Activated CD8-positive, alpha-beta T cell treated with anti-CD3 and anti-CD28 coated beads for 36 hours (primary cell): ENCODE measurements around the gene TFRC. TPM values are rescaled to one million over a fixed set of nuclear protein-coding genes. Genes with fewer than 3 reads are reported as not detected.
"Not testable (repeated sequence)": the region's sequence is repeated elsewhere in the genome, so short reads cannot be mapped to it uniquely, and the experiment has no call there.

ENCODE experiments used
- ATAC-seq: fragments of 200-7000 bp; cut with Tn5 transposase; one replicate; pipeline ENCODE4 v1.10.0; 2021; ENCODE audit warnings: mild to moderate bottlenecking, moderate library complexity
- CTCF ChIA-PET: fragments of 350-600 bp; sonication (Branson Sonifier 250); formaldehyde crosslinking; loops from one replicate; lab custom pipeline; 2021; ENCODE audit warnings: antibody characterized with exemption; lab: Charles Lee
- POLR2A ChIA-PET: fragments of 350-600 bp; sonication (Branson Sonifier 250); formaldehyde crosslinking; loops from one replicate; lab custom pipeline; 2021; ENCODE audit warnings: antibody characterized with exemption; lab: Charles Lee
- DNase-seq: peaks from one replicate; pipeline ENCODE4 v3.0.0-alpha.2; 2020
- H3K27ac Mint-ChIP-seq: one replicate; pipeline ENCODE4 v1.8.0; 2021; ENCODE audit warnings: mild to moderate bottlenecking, mixed read lengths
- H3K27me3 Mint-ChIP-seq: one replicate; pipeline ENCODE4 v1.8.0; 2021; ENCODE audit warnings: mixed read lengths
- H3K36me3 Mint-ChIP-seq: one replicate; pipeline ENCODE4 v1.8.0; 2021; ENCODE audit warnings: low read depth, mixed read lengths
- H3K4me1 Mint-ChIP-seq: one replicate; pipeline ENCODE4 v1.8.0; 2021; ENCODE audit warnings: low read depth, mixed read lengths
- H3K4me3 Mint-ChIP-seq: one replicate; pipeline ENCODE4 v1.8.0; 2021; ENCODE audit warnings: mild to moderate bottlenecking, moderate library complexity, mixed read lengths
- H3K9me3 Mint-ChIP-seq: one replicate; pipeline ENCODE4 v1.8.0; 2021; ENCODE audit warnings: mixed read lengths
- CTCF ChIP-seq: fragments of 200-600 bp; IDR thresholded peaks from one replicate; pipeline ENCODE4 v1.8.0; 2022; ENCODE audit warnings: antibody characterized with exemption, mild to moderate bottlenecking
- intact Hi-C: fragments of 100-400 bp; cut with micrococcal nuclease; formaldehyde crosslinking; loops from one replicate; pipeline ENCODE4 v1.10.0; 2022
- total RNA-seq, 2 experiments: library from RNA; stranded (reverse); gene quantifications; one replicate each; pipeline ENCODE4 v1.2.3, GENCODE V29; 2021

The TFRC gene
- total RNA-seq, 2 experiments from 2014 or later = 521 to 524 TPM

GRCh38 chr3:196082619-196082971 lies 705 bp upstream of the TFRC start:
- CTCF ChIA-PET = interaction anchor here (1.4 kb wide), 1 partner anchor 97 kb away, joined by 3 read pairs; no protein-coding TSS in a partner anchor
- POLR2A ChIA-PET = interaction anchor here (0.7 to 1.3 kb wide), 3 partner anchors 14 to 97 kb away, joined by 3 to 8 read pairs (median 4); no protein-coding TSS in a partner anchor

GRCh38 chr3:196081002-196081833 lies 672 bp downstream of the TFRC start:
- Mint-ChIP-seq H3K4me1 (peaks cover 32% of the 10 kb centered on the region), H3K27ac (peak overlapping the region; percentile 96)
- intact Hi-C loops = loop anchor here (5.0 kb wide), 1 partner anchor 101 kb away; no protein-coding TSS in a partner anchor

More at GRCh38 chr3:196082619-196082971, 705 bp upstream of the TFRC start:
- no peak for DNase-seq
- H3K36me3 Mint-ChIP-seq = peaks cover 33% of the 10 kb centered on the region
- intact Hi-C loops = loop anchor here (5.0 kb wide), 1 partner anchor 100 kb away; no protein-coding TSS in a partner anchor
- no peaks in the 10 kb centered on the region for H3K27me3 Mint-ChIP-seq
- no peaks in the 10 kb centered on the region for H3K9me3 Mint-ChIP-seq
- H3K27ac Mint-ChIP-seq = peak overlapping the region; percentile 96
- H3K4me1 Mint-ChIP-seq = peaks cover 26% of the 10 kb centered on the region
- TF ChIP-seq CTCF = no peak
- H3K4me3 Mint-ChIP-seq = peak overlapping the region; percentile 91
- no peak for ATAC-seq

GRCh38 chr3:196080101-196080846 lies 1.6 kb downstream of the TFRC start:
- DNase-seq, H3K9me3 Mint-ChIP-seq, H3K27me3 Mint-ChIP-seq, ATAC-seq: not testable (repeated sequence)
- peak overlapping the region; percentile 91 for H3K4me3 Mint-ChIP-seq
- intact Hi-C loops = loop anchor here (5.0 kb wide), 1 partner anchor 102 kb away; no protein-coding TSS in a partner anchor
- POLR2A ChIA-PET = interaction anchor here (0.6 to 4.3 kb wide), 15 partner anchors 8 to 173 kb away, joined by 3 to 26 read pairs (median 4); partner anchors contain the start of gene TNK2
- peak overlapping the region; percentile 96 for H3K27ac Mint-ChIP-seq
- H3K36me3 Mint-ChIP-seq = peaks cover 46% of the 10 kb centered on the region
- CTCF ChIA-PET = interaction anchor here (0.7 to 13.6 kb wide), 7 partner anchors 14 to 393 kb away, joined by 3 to 296 read pairs (median 3); no protein-coding TSS in a partner anchor
- H3K4me1 Mint-ChIP-seq = peaks cover 34% of the 10 kb centered on the region

More at GRCh38 chr3:196081002-196081833, 672 bp downstream of the TFRC start:
- no peaks in the 10 kb centered on the region for H3K27me3 Mint-ChIP-seq
- DNase-seq (peak; percentile 58), ATAC-seq (peak; percentile 55)
- ChIA-PET POLR2A (interaction anchor here (0.5 to 4.3 kb wide), 14 partner anchors 9 to 650 kb away, joined by 3 to 26 read pairs (median 4); partner anchors contain the start of gene TNK2), CTCF (interaction anchor here (0.7 to 13.6 kb wide), 4 partner anchors 98 to 394 kb away, joined by 3 to 296 read pairs (median 7); no protein-coding TSS in a partner anchor)
- H3K36me3 Mint-ChIP-seq = peaks cover 40% of the 10 kb centered on the region
- no peak for TF ChIP-seq CTCF
- H3K4me3 Mint-ChIP-seq = peak overlapping the region; percentile 91
- no peaks in the 10 kb centered on the region for H3K9me3 Mint-ChIP-seq

GRCh38 chr3:196079682-196080081 lies 2.2 kb downstream of the TFRC start:
- no peak for ATAC-seq
- H3K4me3 Mint-ChIP-seq = peak overlapping the region; percentile 91
- peak overlapping the region; percentile 96 for H3K27ac Mint-ChIP-seq
- ChIA-PET CTCF (interaction anchor here (1.0 to 13.6 kb wide), 6 partner anchors 15 to 393 kb away, joined by 3 to 296 read pairs (median 4); no protein-coding TSS in a partner anchor), POLR2A (interaction anchor here (0.7 to 4.3 kb wide), 9 partner anchors 9 to 117 kb away, joined by 3 to 26 read pairs (median 4); no protein-coding TSS in a partner anchor)
- no peak for DNase-seq
- no peaks in the 10 kb centered on the region for H3K9me3 Mint-ChIP-seq
- intact Hi-C loops = loop anchor here (5.0 kb wide), 1 partner anchor 103 kb away; no protein-coding TSS in a partner anchor
- no peak for TF ChIP-seq CTCF
- H3K36me3 Mint-ChIP-seq = peaks cover 50% of the 10 kb centered on the region
- H3K4me1 Mint-ChIP-seq = peaks cover 35% of the 10 kb centered on the region
- no peaks in the 10 kb centered on the region for H3K27me3 Mint-ChIP-seq
